Neural crest cell (in vitro differentiated cells): Measurements from ENCODE around the gene BANF1. TPM values are rescaled to one million over a fixed set of nuclear protein-coding genes. Genes with fewer than 3 reads are reported as not detected.
A peak's percentile ranks its signal among the peaks of the same experiment; 100 is the strongest.

Experiments
- DNase-seq: peaks from one replicate; pipeline ENCODE4 v3.0.0; 2021; ENCODE audit warnings: low read depth, mixed read lengths, low spot score
- H3K27ac Mint-ChIP-seq: one replicate; pipeline ENCODE4 v1.8.0; 2021; ENCODE audit warnings: mild to moderate bottlenecking, mixed read lengths; ENCODE audit not compliant: unreplicated experiment
- H3K27me3 Mint-ChIP-seq: 2 replicates; pipeline ENCODE4 v1.8.0; 2021; ENCODE audit warnings: low read depth, mild to moderate bottlenecking, mixed read lengths
- H3K36me3 Mint-ChIP-seq: 2 replicates; pipeline ENCODE4 v1.8.0; 2021; ENCODE audit warnings: low read depth, mild to moderate bottlenecking, mixed read lengths
- H3K4me1 Mint-ChIP-seq: 2 replicates; pipeline ENCODE4 v1.8.0; 2021; ENCODE audit warnings: mixed read lengths
- H3K4me3 Mint-ChIP-seq: one replicate; pipeline ENCODE4 v1.8.0; 2021; ENCODE audit warnings: mild to moderate bottlenecking, mixed read lengths
- H3K9me3 Mint-ChIP-seq: 2 replicates; pipeline ENCODE4 v1.8.0; 2021; ENCODE audit warnings: mixed read lengths
- CTCF ChIP-seq: fragments of 200-600 bp; sonication (generic); conservative IDR thresholded peaks from 2 replicates; pipeline ENCODE4 v1.5.0; 2021; ENCODE audit warnings: antibody characterized with exemption, mild to moderate bottlenecking
- total RNA-seq: library from RNA; stranded (reverse); gene quantifications from 2 replicates; pipeline ENCODE4 v1.2.1, GENCODE V29; 2021

The BANF1 gene
- total RNA-seq, 1 donor from 2014 or later = 348 TPM

GRCh38 chr11:66039765-66040164 lies 37.5 kb downstream of the BANF1 start:
- peaks cover 4% of the 10 kb centered on the region for H3K4me1 Mint-ChIP-seq
- DNase-seq = no peak
- H3K9me3 Mint-ChIP-seq = peaks cover 3% of the 10 kb centered on the region
- peaks cover 5% of the 10 kb centered on the region for H3K27me3 Mint-ChIP-seq
- no peak overlapping the region for H3K27ac Mint-ChIP-seq
- no peak overlapping the region for H3K4me3 Mint-ChIP-seq
- no peak for TF ChIP-seq CTCF
- no peaks in the 10 kb centered on the region for H3K36me3 Mint-ChIP-seq

- Mint-ChIP-seq H3K4me1 (peaks cover 11% of the 10 kb centered on the region), H3K36me3 (no peaks in the 10 kb centered on the region), H3K27ac (no peak overlapping the region), H3K9me3 (no peaks in the 10 kb centered on the region), H3K4me3 (no peak overlapping the region), H3K27me3 (no peaks in the 10 kb centered on the region)
- TF ChIP-seq CTCF = no peak
- DNase-seq = no peak
These were observed 40.1 kb downstream of the BANF1 start for GRCh38 chr11:66042227-66042995.

- no peaks in the 10 kb centered on the region for H3K36me3 Mint-ChIP-seq
- no peak for TF ChIP-seq CTCF
- H3K27me3 Mint-ChIP-seq = no peaks in the 10 kb centered on the region
- no peak overlapping the region for H3K4me3 Mint-ChIP-seq
- no peaks in the 10 kb centered on the region for H3K9me3 Mint-ChIP-seq
- no peak for DNase-seq
- H3K4me1 Mint-ChIP-seq = peaks cover 15% of the 10 kb centered on the region
- no peak overlapping the region for H3K27ac Mint-ChIP-seq
These were observed 40.9 kb downstream of the BANF1 start for GRCh38 chr11:66042996-66043906.

- Mint-ChIP-seq H3K27ac (peak overlapping the region; percentile 40), H3K36me3 (no peaks in the 10 kb centered on the region), H3K27me3 (no peaks in the 10 kb centered on the region), H3K9me3 (no peaks in the 10 kb centered on the region), H3K4me1 (peaks cover 25% of the 10 kb centered on the region), H3K4me3 (peak overlapping the region; percentile 68)
- TF ChIP-seq CTCF = no peak
- DNase-seq = no peak
These were observed 42.5 kb downstream of the BANF1 start for GRCh38 chr11:66044757-66045156.

GRCh38 chr11:66045177-66045639 lies 42.9 kb downstream of the BANF1 start:
- Mint-ChIP-seq H3K36me3 (no peaks in the 10 kb centered on the region), H3K27me3 (no peaks in the 10 kb centered on the region), H3K27ac (no peak overlapping the region), H3K4me1 (peaks cover 25% of the 10 kb centered on the region), H3K9me3 (no peaks in the 10 kb centered on the region), H3K4me3 (peak overlapping the region; percentile 68)
- TF ChIP-seq CTCF = peak; percentile 97
- peak; percentile 92 for DNase-seq
